ENCODE data around the gene THRB. TPM values are rescaled to one million over a fixed set of nuclear protein-coding genes. Genes with fewer than 3 reads are reported as not detected.

Gene THRB
- total and polyA plus RNA-seq, 5 experiments from 2014 or later = not detected

DNA sequence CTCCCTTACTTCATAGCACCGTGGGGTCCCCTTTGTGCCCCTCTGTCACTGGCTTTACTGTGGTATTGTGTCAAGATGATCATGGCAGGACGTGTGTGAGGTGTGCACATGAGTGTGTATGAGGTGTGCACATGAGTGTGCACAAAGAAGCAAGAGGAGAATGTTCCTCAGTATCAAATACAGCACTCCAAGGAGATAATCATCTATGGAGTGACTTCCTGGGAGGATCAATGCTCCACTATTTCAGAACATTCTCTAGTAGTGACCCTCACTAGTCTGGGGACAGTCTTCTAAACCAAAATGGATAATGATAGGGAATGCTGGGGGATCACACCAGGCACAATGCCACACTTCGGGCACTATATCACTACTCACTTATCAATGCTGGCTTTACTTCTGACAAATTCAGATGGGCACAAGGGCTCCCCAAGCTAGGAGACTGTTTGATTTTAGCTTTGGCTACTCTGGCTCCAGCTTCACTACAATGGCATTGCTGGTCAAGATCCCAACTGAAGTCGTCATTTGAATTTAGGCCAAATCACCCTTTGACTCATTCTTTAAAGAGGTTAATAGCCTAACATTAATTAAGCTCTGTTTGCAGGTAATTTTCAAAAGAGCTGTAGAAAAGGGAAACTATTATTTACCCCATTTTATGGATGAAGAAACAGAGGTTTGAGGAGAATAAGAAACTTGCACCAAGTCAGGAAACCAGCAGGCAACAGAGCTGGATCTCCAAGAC, 124.1 kb downstream of the THRB start:
- ATAC-seq (no peak), DNase-seq (no peak)
- Mint-ChIP-seq H3K27ac (no peak overlapping the region), H3K36me3 (no peaks in the 10 kb centered on the region), H3K9me3 (peaks cover 0 to 4% (median 0%) of the 10 kb centered on the region in 9 donors), H3K4me3 (no peak overlapping the region), H3K4me1 (no peaks in the 10 kb centered on the region), H3K27me3 (peaks cover 0 to 1% (median 0%) of the 10 kb centered on the region in 5 donors)
- POLR2A ChIA-PET = no interaction called here

DNA sequence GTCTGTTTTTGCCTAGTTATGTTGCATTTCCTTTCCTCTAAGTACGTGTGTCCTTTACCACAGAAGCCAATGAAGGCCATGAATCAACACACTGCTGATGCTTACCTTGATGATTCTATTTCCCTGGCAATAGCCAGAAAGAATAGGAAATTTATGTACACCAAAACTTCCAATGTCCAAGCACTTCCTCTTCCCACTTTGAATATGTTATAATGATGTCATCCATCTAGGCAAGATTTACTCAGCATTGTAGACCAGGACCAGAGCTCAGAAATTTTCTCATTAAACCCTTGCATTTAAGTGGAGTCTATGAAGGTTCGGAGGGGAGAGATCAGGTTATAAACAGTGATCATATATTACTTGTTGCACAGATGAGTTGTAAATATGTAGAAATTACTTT, 126.0 kb downstream of the THRB start:
- POLR2A ChIA-PET = no interaction called here
- Mint-ChIP-seq H3K27ac (no peak overlapping the region), H3K9me3 (peaks cover 0 to 4% (median 0%) of the 10 kb centered on the region in 9 donors), H3K27me3 (peaks cover 0 to 1% (median 0%) of the 10 kb centered on the region in 5 donors), H3K4me1 (no peaks in the 10 kb centered on the region), H3K36me3 (no peaks in the 10 kb centered on the region), H3K4me3 (no peak overlapping the region)
- ATAC-seq (no peak), DNase-seq (no peak)

DNA sequence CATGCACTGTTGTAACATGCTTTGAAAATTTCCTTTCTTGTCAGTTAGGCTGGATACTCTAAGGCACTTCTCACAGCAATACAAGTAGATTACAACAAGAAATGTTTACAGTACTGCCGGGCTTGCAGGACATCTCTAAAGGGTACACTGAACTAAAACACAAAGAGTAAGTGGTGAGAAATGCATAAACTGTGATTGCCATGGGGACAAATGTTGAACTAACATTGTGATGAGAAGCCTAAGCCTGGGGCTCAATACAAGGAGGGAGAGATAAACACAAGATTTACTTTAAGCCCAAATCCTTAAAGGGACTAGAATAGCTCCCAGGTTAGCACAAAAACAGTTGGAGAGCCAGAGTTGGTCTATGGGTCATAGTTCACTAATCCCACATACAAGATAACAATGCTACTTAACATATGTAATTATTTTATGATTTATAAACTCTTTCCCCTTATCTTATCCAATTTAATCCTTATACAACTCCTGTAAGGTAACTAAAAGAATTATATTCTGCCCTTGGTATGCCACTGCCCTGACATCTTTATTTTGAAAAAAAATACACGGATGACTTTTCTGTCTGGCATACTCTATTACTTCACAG, 126.9 kb downstream of the THRB start:
- Mint-ChIP-seq H3K4me1 (no peaks in the 10 kb centered on the region), H3K27ac (no peak overlapping the region), H3K27me3 (peaks cover 0 to 1% (median 0%) of the 10 kb centered on the region in 5 donors), H3K9me3 (peaks cover 0 to 4% (median 0%) of the 10 kb centered on the region in 9 donors), H3K36me3 (no peaks in the 10 kb centered on the region), H3K4me3 (no peak overlapping the region)
- POLR2A ChIA-PET = no interaction called here
- DNase-seq = no peak
- ATAC-seq = no peak

DNA sequence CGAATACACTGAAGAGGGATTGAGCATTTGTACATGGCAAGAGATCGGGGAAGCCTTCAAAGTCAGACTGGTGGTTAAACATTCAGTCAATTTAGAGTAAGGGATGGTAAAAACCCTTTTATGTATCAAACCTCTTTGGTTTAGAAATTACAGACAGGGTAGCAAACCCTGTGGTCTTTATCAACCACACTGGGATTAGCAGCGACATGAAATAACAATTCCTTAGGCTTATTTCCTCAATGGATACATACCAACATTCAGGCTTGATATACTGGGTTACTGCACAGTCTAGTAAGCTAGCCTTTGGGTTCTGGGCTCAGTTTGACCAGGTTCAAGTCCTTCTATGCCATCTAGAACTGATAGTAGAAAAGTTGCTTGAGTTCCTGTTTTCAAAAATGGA, 127.4 kb downstream of the THRB start:
- no peak overlapping the region for H3K4me3 Mint-ChIP-seq
- POLR2A ChIA-PET = no interaction called here
- no peaks in the 10 kb centered on the region for H3K36me3 Mint-ChIP-seq
- DNase-seq (no peak), ATAC-seq (no peak)
- peaks cover 0 to 1% (median 0%) of the 10 kb centered on the region in 5 donors for H3K27me3 Mint-ChIP-seq
- peaks cover 0 to 4% (median 0%) of the 10 kb centered on the region in 9 donors for H3K9me3 Mint-ChIP-seq
- no peaks in the 10 kb centered on the region for H3K4me1 Mint-ChIP-seq
- H3K27ac Mint-ChIP-seq = no peak overlapping the region

DNA sequence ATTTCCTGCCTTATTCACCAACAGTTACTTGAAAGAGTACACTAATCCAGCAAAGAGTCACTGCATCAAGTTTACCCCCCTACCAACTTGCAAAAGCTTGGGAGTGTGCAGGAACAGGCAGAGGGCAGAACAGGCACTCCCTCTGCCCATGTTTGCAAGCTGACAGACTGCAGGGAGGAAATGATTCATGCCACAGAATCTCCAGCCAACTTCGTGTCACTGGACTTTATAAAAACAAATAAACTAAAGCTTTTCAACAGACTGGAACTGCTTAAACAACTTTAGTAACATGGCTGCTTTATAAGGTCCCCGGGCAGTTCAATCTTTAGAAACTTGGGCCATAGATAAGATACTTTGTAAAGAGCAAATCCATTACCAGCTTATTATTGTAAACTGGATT, 129.5 kb downstream of the THRB start:
- ATAC-seq (no peak), DNase-seq (no peak)
- peaks cover 0 to 4% (median 0%) of the 10 kb centered on the region in 9 donors for H3K9me3 Mint-ChIP-seq
- H3K4me1 Mint-ChIP-seq = no peaks in the 10 kb centered on the region
- H3K36me3 Mint-ChIP-seq = no peaks in the 10 kb centered on the region
- POLR2A ChIA-PET = no interaction called here
- peaks cover 0 to 1% (median 0%) of the 10 kb centered on the region in 5 donors for H3K27me3 Mint-ChIP-seq
- H3K27ac Mint-ChIP-seq = no peak overlapping the region
- no peak overlapping the region for H3K4me3 Mint-ChIP-seq

DNA sequence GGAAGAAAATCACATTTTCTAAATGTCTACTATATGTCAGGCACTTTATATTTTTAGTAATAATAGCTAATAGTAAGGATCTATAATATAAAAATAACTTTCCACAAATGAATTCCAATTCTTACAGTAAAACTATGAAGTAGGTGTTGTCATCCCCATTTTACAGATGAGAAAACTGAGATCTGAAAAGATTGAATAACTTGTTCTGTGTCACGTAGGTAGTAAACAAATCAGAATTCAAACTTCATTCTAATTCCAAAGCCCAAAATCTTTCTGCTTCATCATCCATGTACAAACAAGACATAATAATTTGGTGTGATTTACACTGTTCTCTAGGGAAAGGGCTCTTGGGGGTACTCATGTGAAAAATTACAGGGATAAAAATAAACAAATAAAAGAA, 130.3 kb downstream of the THRB start:
- DNase-seq (no peak), ATAC-seq (no peak)
- POLR2A ChIA-PET = no interaction called here
- H3K27me3 Mint-ChIP-seq = peaks cover 0 to 1% (median 0%) of the 10 kb centered on the region in 5 donors
- no peak overlapping the region for H3K4me3 Mint-ChIP-seq
- H3K4me1 Mint-ChIP-seq = no peaks in the 10 kb centered on the region
- no peaks in the 10 kb centered on the region for H3K36me3 Mint-ChIP-seq
- H3K27ac Mint-ChIP-seq = no peak overlapping the region
- peaks cover 0 to 4% (median 0%) of the 10 kb centered on the region in 9 donors for H3K9me3 Mint-ChIP-seq

DNA sequence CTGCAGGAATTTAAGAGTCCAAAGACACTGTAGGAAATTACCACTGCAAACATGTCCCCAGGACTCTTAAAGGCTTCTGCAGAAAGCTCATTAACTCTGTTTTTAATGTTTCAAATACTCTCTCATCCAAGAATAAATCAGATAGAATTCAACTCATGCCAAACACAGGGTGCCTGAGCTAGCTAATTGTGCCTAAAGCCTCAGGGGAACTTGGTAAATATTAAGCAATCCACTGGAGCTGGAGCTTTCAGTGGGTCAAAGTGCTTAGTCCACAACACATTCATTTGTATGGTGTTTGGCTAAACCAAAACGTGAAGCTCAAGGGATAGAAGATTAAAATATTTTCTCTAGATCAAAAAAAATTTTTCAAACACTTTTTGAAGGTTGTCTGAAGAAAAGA, 131.4 kb downstream of the THRB start:
- Mint-ChIP-seq H3K27me3 (peaks cover 0 to 1% (median 0%) of the 10 kb centered on the region in 5 donors), H3K36me3 (no peaks in the 10 kb centered on the region), H3K4me3 (no peak overlapping the region), H3K9me3 (peaks cover 0 to 1% (median 0%) of the 10 kb centered on the region in 9 donors), H3K4me1 (no peaks in the 10 kb centered on the region), H3K27ac (no peak overlapping the region)
- ATAC-seq (no peak), DNase-seq (no peak)
- POLR2A ChIA-PET = no interaction called here

DNA sequence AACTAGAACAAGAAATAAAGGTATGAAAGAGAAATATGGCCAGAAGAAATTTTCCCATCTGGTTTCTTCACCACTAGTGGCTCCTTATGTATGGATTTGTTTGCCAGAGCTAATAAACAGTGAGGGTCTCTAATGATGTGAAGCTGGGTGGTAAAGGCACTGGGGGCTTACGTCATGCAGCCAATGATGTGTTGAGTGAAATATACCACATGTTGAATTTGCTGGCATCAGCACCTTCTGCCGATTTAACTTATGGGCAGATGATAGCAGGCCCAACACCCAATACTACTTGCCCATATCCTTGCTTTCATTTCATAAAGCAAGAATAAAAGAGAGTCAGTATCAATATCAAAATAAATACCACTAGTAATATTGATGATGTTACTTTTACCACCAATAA, 133.0 kb downstream of the THRB start:
- Mint-ChIP-seq H3K9me3 (peaks cover 0 to 4% (median 0%) of the 10 kb centered on the region in 9 donors), H3K27ac (no peak overlapping the region), H3K4me1 (no peaks in the 10 kb centered on the region), H3K27me3 (no peaks in the 10 kb centered on the region), H3K4me3 (no peak overlapping the region), H3K36me3 (no peaks in the 10 kb centered on the region)
- POLR2A ChIA-PET = no interaction called here
- ATAC-seq = no peak
- no peak for DNase-seq

DNA sequence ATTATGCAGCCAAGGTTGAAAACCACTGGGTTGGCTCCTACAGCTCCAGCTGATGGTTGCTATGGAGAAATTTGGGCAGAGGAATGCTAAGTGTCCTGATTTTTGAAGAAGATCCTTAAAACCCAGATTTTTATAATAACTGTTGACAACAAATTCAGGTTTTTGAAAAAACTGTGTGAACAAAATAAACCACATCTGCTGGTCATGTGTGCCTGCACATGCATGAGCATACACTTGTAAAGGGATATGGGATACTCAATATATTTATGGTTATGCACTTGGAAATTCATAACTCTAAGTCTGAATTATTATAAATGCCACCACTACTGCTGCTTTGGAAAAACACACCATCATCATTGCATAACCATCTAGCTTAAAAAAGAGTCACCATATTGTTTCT, 133.7 kb downstream of the THRB start:
- Mint-ChIP-seq H3K27me3 (no peaks in the 10 kb centered on the region), H3K27ac (no peak overlapping the region), H3K9me3 (peaks cover 0 to 7% (median 0%) of the 10 kb centered on the region in 9 donors), H3K36me3 (no peaks in the 10 kb centered on the region), H3K4me1 (no peaks in the 10 kb centered on the region), H3K4me3 (no peak overlapping the region)
- ATAC-seq (no peak), DNase-seq (no peak)
- POLR2A ChIA-PET = no interaction called here

DNA sequence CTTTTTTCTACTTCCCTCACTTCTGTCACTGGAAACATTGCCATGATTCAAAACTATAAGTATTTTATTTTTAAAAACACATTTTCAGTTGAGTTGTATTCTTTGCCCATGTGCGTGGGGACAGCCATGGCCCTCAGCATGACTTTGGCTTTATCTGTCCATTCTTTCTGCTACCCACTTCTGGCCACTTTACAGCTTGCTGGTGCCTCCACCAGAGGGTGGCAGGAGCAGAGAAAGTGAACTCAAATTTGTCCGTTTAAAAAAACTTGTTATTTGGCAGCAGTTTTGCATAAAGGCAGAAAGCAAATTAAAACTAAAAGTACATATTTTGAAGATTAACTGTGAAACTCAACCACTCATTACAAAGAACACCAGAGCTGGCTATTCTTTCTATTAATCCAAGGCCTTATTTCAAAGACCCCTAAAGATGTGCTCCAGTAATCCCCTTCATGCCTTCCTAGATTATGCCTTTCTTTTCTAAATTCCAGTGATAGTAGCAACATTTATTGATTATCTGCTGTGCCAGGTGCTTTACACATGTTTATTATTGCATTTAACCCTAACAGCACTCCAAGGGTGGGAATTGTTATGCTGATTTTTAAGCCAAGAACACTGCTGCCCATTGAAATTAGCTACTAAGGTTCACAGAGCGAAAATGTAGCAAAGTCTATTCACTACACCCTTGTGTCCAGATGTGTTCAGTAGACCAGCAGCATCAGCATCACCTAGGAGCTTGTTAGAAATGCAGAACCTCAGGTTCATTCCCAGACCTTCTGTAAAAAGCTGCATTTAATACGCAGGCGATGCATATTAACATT, 134.8 kb downstream of the THRB start:
- DNase-seq = no peak
- no peaks in the 10 kb centered on the region for H3K36me3 Mint-ChIP-seq
- H3K27me3 Mint-ChIP-seq = no peaks in the 10 kb centered on the region
- no peak overlapping the region for H3K27ac Mint-ChIP-seq
- no peak for ATAC-seq
- H3K9me3 Mint-ChIP-seq = peaks cover 0 to 7% (median 0%) of the 10 kb centered on the region in 9 donors
- H3K4me1 Mint-ChIP-seq = no peaks in the 10 kb centered on the region
- H3K4me3 Mint-ChIP-seq = no peak overlapping the region
- POLR2A ChIA-PET = no interaction called here

DNA sequence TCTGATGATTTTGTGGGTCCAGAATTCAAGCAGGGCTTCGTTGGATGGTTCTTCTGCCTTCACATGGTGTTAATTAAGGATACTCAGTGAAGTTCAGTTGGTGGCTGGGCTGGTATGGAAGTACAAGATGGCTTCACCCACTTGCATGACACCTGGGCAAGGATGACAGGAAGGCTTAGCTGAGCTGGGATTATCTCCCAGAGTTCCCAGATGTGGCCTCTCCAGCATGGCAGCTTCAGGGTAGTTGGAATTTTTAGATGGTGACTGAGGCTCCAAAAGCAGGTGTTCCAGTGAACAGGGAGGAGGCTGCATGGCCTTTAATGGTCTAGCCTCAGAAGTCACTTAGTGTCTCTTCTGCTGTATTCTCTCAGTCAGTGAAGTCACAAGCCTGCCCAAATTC, 135.5 kb downstream of the THRB start:
- POLR2A ChIA-PET = no interaction called here
- DNase-seq (no peak), ATAC-seq (no peak)
- Mint-ChIP-seq H3K4me1 (no peaks in the 10 kb centered on the region), H3K27ac (no peak overlapping the region), H3K27me3 (peaks cover 0 to 5% (median 0%) of the 10 kb centered on the region in 5 donors), H3K36me3 (no peaks in the 10 kb centered on the region), H3K9me3 (peaks cover 0 to 12% (median 0%) of the 10 kb centered on the region in 9 donors), H3K4me3 (no peak overlapping the region)

DNA sequence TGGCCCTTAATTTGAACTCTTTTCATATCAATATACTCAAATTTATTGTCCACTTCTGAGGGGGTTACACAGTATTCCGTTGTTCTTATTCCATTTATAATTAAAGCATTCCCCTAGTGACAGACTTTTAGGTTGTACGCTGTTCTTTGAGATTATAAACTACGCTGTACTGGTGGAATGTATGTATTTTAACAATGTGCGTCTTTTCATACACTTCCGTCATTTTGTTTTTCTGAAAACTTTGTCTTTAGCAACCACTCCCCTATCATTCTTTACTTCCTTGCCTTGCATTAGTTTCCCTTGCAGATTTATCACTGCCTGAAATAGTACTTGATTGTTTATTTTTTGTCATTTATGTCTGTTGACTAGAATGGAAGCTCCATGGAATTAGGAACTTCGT, 137.0 kb downstream of the THRB start:
- no peak overlapping the region for H3K4me3 Mint-ChIP-seq
- ATAC-seq (no peak), DNase-seq (no peak)
- peaks cover 0 to 15% (median 0%) of the 10 kb centered on the region in 9 donors for H3K9me3 Mint-ChIP-seq
- H3K27ac Mint-ChIP-seq = no peak overlapping the region
- H3K4me1 Mint-ChIP-seq = no peaks in the 10 kb centered on the region
- peaks cover 0 to 5% (median 0%) of the 10 kb centered on the region in 5 donors for H3K27me3 Mint-ChIP-seq
- POLR2A ChIA-PET = no interaction called here
- H3K36me3 Mint-ChIP-seq = no peaks in the 10 kb centered on the region

DNA sequence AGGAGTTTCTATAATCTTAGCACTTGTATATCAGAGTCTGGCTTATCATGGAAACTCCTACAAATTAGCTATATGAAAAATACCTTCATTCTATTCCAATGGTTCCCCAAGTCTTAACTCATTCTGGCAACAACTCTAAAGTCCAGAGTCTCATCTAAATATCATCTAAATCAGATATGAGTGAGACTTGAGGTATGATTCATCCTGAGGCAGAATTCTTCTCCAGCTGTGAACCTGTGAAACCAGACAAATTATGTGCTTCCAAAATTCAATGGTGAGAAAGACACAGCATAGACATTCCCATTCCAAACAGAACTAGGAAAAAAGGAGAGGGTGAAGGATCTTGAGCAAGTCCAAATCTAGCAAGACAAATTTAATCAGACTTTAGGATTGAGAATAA, 138.8 kb downstream of the THRB start:
- Mint-ChIP-seq H3K36me3 (no peaks in the 10 kb centered on the region), H3K27ac (no peak overlapping the region), H3K9me3 (peaks cover 0 to 15% (median 0%) of the 10 kb centered on the region in 9 donors), H3K27me3 (peaks cover 0 to 5% (median 0%) of the 10 kb centered on the region in 5 donors), H3K4me1 (no peaks in the 10 kb centered on the region), H3K4me3 (no peak overlapping the region)
- POLR2A ChIA-PET = no interaction called here
- DNase-seq (no peak), ATAC-seq (no peak)

All from naive thymus-derived CD8-positive, alpha-beta T cell (primary cell).